DOHH2 (cell line): ENCODE results near the gene TACR2.

Experiments
- H3F3A ChIP-seq: fragments of 200-600 bp; sonication (generic), shearing (Covaris generic); 2 replicates; pipeline ENCODE4 v1.6.0; 2016; ENCODE audit warnings: antibody characterized with exemption, mild to moderate bottlenecking; ENCODE audit not compliant: control insufficient read depth, insufficient read depth
- H3K27ac ChIP-seq: fragments of 200-600 bp; sonication (generic); 2 replicates; pipeline ENCODE4 v1.5.1; 2014; ENCODE audit warnings: low read depth, mild to moderate bottlenecking, low read length, moderate library complexity
- H3K27me3 ChIP-seq: fragments of 200-600 bp; sonication (generic); 2 replicates; pipeline ENCODE4 v1.6.1; 2014; ENCODE audit warnings: mild to moderate bottlenecking, low read length, mixed read lengths; ENCODE audit not compliant: control insufficient read depth
- H3K36me3 ChIP-seq: fragments of 200-600 bp; sonication (generic); 2 replicates; pipeline ENCODE4 v1.6.1; 2014; ENCODE audit warnings: mild to moderate bottlenecking, low read length, moderate library complexity, mixed read lengths; ENCODE audit not compliant: control insufficient read depth
- H3K4me1 ChIP-seq: fragments of 200-600 bp; sonication (generic); 2 replicates; pipeline ENCODE4 v1.6.1; 2014; ENCODE audit warnings: mild to moderate bottlenecking, low read length, mixed read lengths; ENCODE audit not compliant: control insufficient read depth
- H3K4me2 ChIP-seq: fragments of 200-600 bp; sonication (generic); 2 replicates; pipeline ENCODE4 v1.6.0; 2014; ENCODE audit warnings: mild to moderate bottlenecking, low read length, moderate library complexity
- H3K4me3 ChIP-seq: fragments of 200-600 bp; sonication (generic); 2 replicates; pipeline ENCODE4 v1.5.1; 2014; ENCODE audit warnings: mild to moderate bottlenecking, low read length, mixed read lengths
- H3K79me2 ChIP-seq: fragments of 200-600 bp; sonication (generic); 2 replicates; pipeline ENCODE4 v1.6.1; 2014; ENCODE audit warnings: mild to moderate bottlenecking, low read length, mixed read lengths; ENCODE audit not compliant: control insufficient read depth
- H3K9me2 ChIP-seq: fragments of 200-600 bp; sonication (generic); replicated peaks from 2 replicates; pipeline ENCODE4 v1.6.1; 2014; ENCODE audit warnings: mild to moderate bottlenecking, low read length, mixed read lengths; ENCODE audit not compliant: control insufficient read depth
- H3K9me3 ChIP-seq: fragments of 200-600 bp; sonication (generic); 2 replicates; pipeline ENCODE4 v1.6.1; 2014; ENCODE audit warnings: antibody characterized with exemption, low read length, mixed read lengths; ENCODE audit not compliant: control insufficient read depth, insufficient read depth
- H4K20me1 ChIP-seq: fragments of 200-600 bp; sonication (generic); 2 replicates; pipeline ENCODE4 v1.6.0; 2014; ENCODE audit warnings: low read depth, mild to moderate bottlenecking, antibody characterized with exemption, low read length, moderate library complexity; ENCODE audit not compliant: control insufficient read depth, insufficient read depth
- EZH2phosphoT487 ChIP-seq: fragments of 200-600 bp; sonication (generic); IDR thresholded peaks from 2 replicates; pipeline ENCODE4 v1.6.1; 2017; ENCODE audit warnings: borderline replicate concordance, mild to moderate bottlenecking, antibody characterized with exemption, low read length, moderate library complexity, mixed read lengths
- TF ChIP-seq, protein P1 (sequence below): fragments of 200-600 bp; sonication (generic); IDR thresholded peaks from one replicate; pipeline ENCODE4 v1.5.1; 2014; ENCODE audit warnings: antibody characterized with exemption, mild to moderate bottlenecking, low read depth, low read length; ENCODE audit not compliant: poor library complexity, severe bottlenecking

The TACR2 gene

DNA sequence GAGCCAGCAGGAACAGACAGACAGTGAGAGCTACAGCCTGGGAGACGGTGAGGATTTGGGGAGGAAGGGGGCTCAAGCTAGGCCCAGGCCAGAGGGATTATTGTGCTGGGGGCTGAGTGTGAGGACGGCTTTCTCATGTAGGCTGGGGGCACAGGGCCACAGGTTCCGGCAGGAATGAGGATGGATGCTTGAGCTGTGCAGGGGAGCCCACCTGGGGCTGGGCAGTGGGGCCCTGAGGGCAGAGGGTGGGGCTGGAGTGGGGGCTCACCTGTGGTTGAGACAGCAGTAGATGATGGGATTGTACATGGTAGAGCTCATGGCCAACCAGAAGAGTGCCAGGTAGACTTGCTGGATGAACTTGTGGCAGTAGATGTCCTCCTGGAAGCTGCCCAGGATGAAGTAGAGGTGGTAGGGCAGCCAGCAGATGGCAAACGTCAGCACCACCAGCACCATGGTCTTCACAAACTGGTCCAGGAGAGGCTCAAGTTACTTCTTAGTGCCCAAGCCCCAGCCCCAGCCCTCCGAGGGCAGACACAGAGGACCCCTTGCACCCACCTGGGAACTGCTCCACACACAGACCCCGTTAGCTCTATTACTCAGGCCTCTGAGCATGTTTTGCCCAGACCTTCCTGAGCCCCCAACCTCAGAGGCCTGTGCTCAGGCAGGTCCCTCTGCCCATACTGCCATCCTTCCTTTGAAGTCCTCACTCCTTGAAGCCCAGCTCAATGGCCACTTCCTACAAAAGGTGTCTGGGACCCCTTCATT lies 9.7 kb downstream of the TACR2 start:
- TF ChIP-seq EZH2phosphoT487: no peak
- TF ChIP-seq, protein P1, sequence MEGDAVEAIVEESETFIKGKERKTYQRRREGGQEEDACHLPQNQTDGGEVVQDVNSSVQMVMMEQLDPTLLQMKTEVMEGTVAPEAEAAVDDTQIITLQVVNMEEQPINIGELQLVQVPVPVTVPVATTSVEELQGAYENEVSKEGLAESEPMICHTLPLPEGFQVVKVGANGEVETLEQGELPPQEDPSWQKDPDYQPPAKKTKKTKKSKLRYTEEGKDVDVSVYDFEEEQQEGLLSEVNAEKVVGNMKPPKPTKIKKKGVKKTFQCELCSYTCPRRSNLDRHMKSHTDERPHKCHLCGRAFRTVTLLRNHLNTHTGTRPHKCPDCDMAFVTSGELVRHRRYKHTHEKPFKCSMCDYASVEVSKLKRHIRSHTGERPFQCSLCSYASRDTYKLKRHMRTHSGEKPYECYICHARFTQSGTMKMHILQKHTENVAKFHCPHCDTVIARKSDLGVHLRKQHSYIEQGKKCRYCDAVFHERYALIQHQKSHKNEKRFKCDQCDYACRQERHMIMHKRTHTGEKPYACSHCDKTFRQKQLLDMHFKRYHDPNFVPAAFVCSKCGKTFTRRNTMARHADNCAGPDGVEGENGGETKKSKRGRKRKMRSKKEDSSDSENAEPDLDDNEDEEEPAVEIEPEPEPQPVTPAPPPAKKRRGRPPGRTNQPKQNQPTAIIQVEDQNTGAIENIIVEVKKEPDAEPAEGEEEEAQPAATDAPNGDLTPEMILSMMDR: no peak
- H3K79me2 ChIP-seq: no peaks in the 10 kb centered on the region

DNA sequence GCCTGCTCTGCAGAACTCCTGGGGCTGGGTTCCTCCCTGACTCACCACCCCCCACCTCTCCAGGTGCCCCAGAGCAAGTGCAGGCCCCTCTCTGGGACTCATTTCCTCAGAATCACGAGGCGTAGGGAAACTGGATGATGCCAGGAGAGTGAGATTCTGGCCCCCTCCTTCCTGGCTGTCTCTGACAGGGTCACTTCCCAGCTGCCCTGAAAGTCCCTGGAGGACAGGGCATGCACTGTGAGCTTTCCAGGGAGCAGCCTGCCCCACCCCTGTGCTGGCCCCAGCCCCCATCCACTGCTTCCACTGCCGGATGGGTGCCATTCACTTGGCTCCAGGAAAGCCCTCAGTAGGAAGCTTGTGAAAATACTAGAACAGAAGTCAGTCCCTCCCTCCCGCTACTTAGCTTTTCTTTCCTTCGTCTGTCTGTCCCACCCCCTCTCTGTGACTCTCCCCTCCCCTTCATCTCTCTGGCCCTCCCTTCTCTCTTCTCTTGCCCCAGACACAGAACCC lies 10.4 kb downstream of the TACR2 start:
- no peaks in the 10 kb centered on the region for H3K9me2 ChIP-seq
- H4K20me1 ChIP-seq: no peaks in the 10 kb centered on the region
- no peaks in the 10 kb centered on the region for H3K27me3 ChIP-seq
- no peaks in the 10 kb centered on the region for H3K79me2 ChIP-seq
- TF ChIP-seq, protein P1: no peak
- TF ChIP-seq EZH2phosphoT487: no peak
- no peak overlapping the region for H3K4me3 ChIP-seq
- H3K27ac ChIP-seq: no peak overlapping the region
- H3K4me2 ChIP-seq: no peak overlapping the region
- H3F3A ChIP-seq: no peaks in the 10 kb centered on the region
- no peaks in the 10 kb centered on the region for H3K9me3 ChIP-seq
- peaks cover 22% of the 10 kb centered on the region for H3K4me1 ChIP-seq
- H3K36me3 ChIP-seq: peaks cover 3% of the 10 kb centered on the region; the same call in 1 of the 2 replicates

More for the DNA sequence above, 9.7 kb downstream of the TACR2 start:
- Histone ChIP-seq H4K20me1 (no peaks in the 10 kb centered on the region), H3K36me3 (no peaks in the 10 kb centered on the region), H3K4me3 (no peak overlapping the region), H3K9me3 (no peaks in the 10 kb centered on the region), H3K27me3 (no peaks in the 10 kb centered on the region), H3K4me2 (no peak overlapping the region), H3K27ac (no peak overlapping the region), H3K4me1 (peaks cover 22% of the 10 kb centered on the region), H3F3A (no peaks in the 10 kb centered on the region), H3K9me2 (no peaks in the 10 kb centered on the region)

DNA sequence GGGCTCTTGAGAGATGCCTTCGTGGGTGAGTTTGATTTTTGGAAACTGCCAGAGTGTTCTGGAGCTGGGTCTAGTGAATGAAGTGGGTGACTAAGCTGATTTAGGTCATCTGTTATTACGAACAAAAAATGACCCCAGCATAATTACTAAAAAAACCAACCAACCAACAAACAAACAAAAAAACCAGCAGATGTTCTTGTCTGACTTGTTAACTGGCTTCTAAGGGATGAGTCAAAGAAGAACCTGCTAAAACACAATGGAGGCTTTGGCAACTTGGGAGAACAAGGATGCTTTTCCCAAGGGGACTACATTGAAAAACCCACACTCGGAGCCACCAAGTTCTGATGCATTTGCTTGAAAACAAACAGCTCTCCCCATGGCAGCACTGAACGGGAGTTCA lies 11.5 kb downstream of the TACR2 start:
- Histone ChIP-seq H3K9me3 (no peaks in the 10 kb centered on the region), H3K79me2 (no peaks in the 10 kb centered on the region), H3K27ac (no peak overlapping the region), H4K20me1 (no peaks in the 10 kb centered on the region), H3F3A (no peaks in the 10 kb centered on the region), H3K36me3 (peaks cover 14% of the 10 kb centered on the region; the same call in 1 of the 2 replicates), H3K27me3 (no peaks in the 10 kb centered on the region), H3K4me2 (no peak overlapping the region), H3K4me3 (no peak overlapping the region), H3K9me2 (no peaks in the 10 kb centered on the region), H3K4me1 (peaks cover 21% of the 10 kb centered on the region)
- TF ChIP-seq, protein P1: no peak
- no peak for TF ChIP-seq EZH2phosphoT487
